Panc1 (cell line): Measurements from ENCODE around the gene YY1AP1.

Experiments used
- POLR2AphosphoS5 ChIP-seq: IDR thresholded peaks from 2 replicates; pipeline ENCODE4 v1.6.1; 2012; ENCODE audit warnings: mild to moderate bottlenecking, low read depth, low read length, moderate library complexity
- SIN3A ChIP-seq: IDR thresholded peaks from 2 replicates; pipeline ENCODE4 v1.6.1; 2012; ENCODE audit warnings: low read depth, mild to moderate bottlenecking, low read length, moderate library complexity, borderline replicate concordance; ENCODE audit not compliant: insufficient read depth
- TCF7L2 ChIP-seq: IDR thresholded peaks from 2 replicates; pipeline ENCODE4 v1.6.1; 2011; ENCODE audit warnings: mild to moderate bottlenecking, low read depth, low read length, inconsistent platforms
- TF ChIP-seq, protein P1 (sequence below): fragments of 450-650 bp; IDR thresholded peaks from 2 replicates; pipeline ENCODE4 v1.5.1; 2017; ENCODE audit warnings: mild to moderate bottlenecking
- TF ChIP-seq, protein P2 (sequence below), 2 experiments: IDR thresholded peaks; 2 replicates each; pipeline ENCODE4 v1.6.1; 2011 to 2012; ENCODE audit warnings: low read depth in 2 of 2, control low read depth in 1 of 2, low read length in 1 of 2, mild to moderate bottlenecking in 1 of 2, moderate library complexity in 1 of 2; ENCODE audit not compliant: insufficient read depth in 1 of 2

DNA sequence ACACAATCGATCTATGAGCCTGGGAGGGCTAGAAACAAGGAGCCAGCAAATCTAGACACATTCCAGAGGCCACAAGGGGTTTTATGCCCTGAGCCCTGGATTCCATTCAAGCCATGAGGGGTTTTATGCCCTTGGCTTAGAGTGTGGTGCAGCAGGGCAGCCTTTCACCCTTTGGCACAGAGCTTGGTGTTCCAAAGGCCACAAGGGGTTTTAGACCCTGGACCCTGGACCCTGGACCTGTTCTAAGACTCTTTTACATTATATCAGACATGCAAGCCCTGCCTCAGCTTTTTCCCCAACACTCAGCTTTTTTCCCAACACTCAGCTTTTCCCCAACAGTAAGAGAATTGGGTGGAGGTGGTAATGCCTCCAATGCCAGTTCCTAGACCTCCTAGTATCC is 65.2 kb downstream of the YY1AP1 start:
- TF ChIP-seq TCF7L2 (no peak), POLR2AphosphoS5 (no peak), SIN3A (no peak)
- TF ChIP-seq, protein P1, sequence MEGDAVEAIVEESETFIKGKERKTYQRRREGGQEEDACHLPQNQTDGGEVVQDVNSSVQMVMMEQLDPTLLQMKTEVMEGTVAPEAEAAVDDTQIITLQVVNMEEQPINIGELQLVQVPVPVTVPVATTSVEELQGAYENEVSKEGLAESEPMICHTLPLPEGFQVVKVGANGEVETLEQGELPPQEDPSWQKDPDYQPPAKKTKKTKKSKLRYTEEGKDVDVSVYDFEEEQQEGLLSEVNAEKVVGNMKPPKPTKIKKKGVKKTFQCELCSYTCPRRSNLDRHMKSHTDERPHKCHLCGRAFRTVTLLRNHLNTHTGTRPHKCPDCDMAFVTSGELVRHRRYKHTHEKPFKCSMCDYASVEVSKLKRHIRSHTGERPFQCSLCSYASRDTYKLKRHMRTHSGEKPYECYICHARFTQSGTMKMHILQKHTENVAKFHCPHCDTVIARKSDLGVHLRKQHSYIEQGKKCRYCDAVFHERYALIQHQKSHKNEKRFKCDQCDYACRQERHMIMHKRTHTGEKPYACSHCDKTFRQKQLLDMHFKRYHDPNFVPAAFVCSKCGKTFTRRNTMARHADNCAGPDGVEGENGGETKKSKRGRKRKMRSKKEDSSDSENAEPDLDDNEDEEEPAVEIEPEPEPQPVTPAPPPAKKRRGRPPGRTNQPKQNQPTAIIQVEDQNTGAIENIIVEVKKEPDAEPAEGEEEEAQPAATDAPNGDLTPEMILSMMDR: no peak
- TF ChIP-seq, protein P2, sequence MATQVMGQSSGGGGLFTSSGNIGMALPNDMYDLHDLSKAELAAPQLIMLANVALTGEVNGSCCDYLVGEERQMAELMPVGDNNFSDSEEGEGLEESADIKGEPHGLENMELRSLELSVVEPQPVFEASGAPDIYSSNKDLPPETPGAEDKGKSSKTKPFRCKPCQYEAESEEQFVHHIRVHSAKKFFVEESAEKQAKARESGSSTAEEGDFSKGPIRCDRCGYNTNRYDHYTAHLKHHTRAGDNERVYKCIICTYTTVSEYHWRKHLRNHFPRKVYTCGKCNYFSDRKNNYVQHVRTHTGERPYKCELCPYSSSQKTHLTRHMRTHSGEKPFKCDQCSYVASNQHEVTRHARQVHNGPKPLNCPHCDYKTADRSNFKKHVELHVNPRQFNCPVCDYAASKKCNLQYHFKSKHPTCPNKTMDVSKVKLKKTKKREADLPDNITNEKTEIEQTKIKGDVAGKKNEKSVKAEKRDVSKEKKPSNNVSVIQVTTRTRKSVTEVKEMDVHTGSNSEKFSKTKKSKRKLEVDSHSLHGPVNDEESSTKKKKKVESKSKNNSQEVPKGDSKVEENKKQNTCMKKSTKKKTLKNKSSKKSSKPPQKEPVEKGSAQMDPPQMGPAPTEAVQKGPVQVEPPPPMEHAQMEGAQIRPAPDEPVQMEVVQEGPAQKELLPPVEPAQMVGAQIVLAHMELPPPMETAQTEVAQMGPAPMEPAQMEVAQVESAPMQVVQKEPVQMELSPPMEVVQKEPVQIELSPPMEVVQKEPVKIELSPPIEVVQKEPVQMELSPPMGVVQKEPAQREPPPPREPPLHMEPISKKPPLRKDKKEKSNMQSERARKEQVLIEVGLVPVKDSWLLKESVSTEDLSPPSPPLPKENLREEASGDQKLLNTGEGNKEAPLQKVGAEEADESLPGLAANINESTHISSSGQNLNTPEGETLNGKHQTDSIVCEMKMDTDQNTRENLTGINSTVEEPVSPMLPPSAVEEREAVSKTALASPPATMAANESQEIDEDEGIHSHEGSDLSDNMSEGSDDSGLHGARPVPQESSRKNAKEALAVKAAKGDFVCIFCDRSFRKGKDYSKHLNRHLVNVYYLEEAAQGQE (IDR thresholded peaks at IDR 0.05; ENCODE audit: insufficient read depth in 1 of 2, low read depth in 2 of 2, low read length in 1 of 2): no peak
